NCI-H128 (cell line): ENCODE results near the gene OLFML3.
"Not testable (repeated sequence)": the region's sequence is repeated elsewhere in the genome, so short reads cannot be mapped to it uniquely, and the experiment has no call there.

Source experiments
- DNase-seq: peaks from one replicate; lab custom pipeline; 2025; ENCODE audit not compliant: unreplicated experiment; lab: John Stamatoyannopoulos, UW

Gene OLFML3

DNA sequence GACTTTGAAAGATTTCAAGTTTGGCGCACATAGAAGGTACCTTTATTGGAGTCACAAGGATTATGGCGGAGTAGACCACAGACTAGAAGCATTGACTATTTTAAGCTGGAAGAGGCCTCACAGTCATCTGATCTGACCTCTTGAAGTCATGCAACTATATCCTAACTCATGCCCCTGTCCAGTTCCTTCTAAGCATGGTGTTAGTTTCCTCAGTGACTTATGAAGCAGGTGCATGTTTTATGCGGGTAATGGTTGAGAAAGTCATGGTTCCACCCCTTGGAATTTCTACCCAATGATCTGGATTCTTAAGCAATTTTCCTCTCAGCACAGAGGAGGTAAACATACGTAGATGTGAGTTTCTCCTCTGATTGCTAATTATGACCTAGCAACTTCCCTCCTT, 11.7 kb downstream of the OLFML3 start:
- DNase-seq = no peak

DNA sequence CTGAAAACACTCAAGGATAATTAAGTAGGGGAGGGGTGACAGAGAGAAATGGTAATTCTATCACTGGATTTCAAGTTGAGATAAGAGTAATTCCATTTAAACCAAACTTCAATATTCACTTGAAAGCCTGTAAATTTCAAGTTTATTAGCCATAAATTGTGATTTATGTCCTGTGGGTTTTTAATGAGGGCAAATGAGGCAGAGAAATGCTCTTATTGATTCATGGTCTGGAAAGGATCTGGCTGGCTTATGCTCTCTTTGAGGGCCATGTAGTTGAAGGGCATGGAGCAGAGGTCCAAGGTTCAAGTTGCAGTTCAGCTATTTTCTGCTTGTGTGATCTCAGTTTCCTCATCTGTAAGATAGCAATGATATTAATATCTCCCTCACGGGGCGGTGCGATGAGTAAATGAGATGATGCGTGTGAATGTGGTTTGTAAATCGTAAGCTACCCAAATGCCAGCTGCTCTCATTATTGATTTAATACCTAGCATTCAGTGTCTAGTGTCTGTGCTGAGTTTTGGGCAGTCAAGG, 12.3 kb downstream of the OLFML3 start:
- DNase-seq = no peak

DNA sequence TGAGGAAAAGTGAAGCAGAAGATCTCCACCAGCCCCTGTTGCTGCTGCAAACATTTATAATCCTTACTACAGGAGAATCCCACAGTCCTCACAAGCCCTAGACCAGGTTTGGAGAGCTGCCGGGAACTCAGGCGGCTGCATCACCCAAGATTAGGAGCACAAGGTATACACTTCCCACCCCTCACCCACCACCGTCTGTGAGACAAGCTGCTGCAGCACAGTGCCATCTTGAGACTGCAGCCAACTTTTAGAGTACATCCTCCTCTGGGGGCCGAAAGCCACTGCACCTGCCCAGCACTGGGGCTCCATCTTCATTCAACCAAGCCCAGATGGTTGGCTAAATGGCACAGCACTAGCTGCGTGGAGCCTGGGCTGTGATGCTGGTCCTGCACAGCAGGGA, 13.8 kb downstream of the OLFML3 start:
- DNase-seq = no peak

DNA sequence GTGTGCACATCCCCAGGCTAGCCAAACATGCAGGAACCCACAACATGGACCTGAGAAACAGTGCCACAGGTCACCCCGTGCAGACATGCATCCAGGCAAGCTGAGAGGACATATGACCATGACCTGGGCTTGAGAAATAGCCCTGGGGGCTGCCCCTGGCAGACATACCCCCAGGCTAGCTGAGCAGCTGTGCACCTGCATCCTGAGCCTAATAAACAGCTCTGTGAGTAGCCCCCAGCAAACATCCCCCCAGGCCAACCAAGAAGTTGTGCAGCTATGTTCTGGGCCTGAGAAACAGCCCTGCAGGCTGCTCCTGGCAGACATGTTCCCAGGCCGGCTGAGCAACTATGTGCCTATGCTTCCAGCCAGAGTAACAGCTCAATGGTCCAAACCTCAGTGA, 14.5 kb downstream of the OLFML3 start:
- no peak for DNase-seq

DNA sequence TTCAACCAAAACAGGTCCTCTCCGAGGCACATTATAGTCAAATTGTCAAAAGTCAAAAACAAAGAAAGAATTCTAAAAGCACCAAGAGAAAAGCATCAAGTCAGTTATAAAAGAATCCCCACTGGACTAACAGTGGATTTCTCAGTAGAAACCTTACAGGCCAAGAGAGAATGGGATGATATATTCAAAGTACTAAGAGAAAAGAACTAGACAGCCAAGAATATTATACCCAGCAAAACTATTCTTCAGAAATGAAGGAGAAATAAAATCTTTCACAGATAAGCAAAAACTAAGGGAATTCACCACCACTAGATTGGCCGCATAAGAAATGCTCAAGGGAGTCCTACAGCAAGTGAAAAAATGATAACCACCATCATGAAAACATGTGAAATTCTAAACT, 16.1 kb downstream of the OLFML3 start:
- DNase-seq = no peak

DNA sequence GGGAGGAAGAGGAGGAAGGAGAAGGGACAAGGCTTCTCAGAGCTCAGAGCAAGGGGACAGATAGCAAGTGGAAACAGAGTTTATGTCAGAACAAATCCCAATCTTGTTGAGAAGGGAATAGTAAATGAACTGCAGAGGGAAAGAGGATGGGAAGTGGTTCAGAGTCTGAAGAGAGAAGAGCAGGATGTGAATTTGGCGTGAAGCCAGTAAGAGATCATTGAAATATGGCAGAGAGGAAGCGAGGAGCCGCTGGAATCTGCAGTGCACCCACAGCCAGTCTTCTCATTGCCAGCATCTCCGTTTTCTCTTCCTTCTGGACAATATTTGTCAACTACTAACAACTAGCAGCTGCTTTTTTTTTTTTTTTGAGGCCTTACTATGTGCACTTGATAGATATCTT, 19.1 kb downstream of the OLFML3 start:
- DNase-seq = no peak

DNA sequence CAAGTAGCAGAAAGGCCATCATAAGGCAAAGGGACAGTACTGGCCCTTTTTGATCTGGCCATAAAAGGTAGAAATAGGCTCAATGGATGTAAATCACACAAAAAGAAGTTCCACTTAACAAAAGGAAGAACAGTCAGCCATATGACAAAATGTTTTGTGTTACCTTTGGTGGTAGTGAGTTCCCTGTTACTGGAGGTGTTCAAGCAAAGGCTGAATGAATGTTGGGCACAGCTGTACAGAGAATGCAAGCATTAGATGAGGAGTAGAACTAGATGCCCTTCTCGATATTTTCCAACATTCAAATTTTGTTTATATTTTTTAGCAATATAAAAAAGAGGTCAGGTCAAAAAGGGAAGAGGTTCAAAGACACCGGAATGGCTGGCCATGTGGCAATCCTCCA, 20.0 kb downstream of the OLFML3 start:
- no peak for DNase-seq

DNA sequence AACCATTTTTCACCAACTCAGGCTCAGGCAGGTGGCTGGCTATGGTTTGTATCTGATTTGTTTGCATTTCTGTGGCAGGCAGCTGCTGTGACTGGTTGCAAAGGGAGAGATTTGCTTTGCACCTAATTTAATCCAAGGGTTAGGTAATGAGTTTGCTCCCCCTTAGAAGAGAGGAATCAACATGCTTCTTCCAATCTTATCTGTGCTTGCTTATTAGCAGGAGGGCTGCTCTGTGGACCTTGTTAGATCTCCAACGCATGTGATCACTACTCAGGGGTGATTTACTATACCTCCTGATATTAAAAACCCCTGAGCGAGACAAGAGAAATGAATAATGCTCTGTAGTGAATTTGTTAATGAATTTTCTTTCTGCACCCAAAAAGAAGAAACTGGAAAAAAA, 20.5 kb downstream of the OLFML3 start:
- no peak for DNase-seq

DNA sequence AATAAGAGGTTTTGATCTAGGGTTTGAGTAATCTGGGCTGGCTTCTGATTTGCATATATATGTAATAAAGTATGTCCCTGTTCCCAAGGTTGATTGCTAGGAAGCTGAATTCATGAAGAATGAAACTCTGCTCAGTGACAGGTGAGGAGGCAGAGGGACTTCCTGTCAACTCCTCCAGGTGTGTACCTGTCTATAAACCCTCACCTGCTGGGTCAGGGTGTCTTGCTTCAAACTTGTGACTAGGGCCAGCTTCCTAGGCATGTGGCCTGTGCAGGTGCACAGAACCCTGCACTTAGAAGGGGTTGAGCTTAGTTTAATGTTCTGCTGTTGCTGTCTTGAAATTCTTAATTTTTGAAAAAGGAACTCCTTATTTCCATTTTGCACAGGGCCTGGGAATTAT, 21.1 kb downstream of the OLFML3 start:
- no peak for DNase-seq

DNA sequence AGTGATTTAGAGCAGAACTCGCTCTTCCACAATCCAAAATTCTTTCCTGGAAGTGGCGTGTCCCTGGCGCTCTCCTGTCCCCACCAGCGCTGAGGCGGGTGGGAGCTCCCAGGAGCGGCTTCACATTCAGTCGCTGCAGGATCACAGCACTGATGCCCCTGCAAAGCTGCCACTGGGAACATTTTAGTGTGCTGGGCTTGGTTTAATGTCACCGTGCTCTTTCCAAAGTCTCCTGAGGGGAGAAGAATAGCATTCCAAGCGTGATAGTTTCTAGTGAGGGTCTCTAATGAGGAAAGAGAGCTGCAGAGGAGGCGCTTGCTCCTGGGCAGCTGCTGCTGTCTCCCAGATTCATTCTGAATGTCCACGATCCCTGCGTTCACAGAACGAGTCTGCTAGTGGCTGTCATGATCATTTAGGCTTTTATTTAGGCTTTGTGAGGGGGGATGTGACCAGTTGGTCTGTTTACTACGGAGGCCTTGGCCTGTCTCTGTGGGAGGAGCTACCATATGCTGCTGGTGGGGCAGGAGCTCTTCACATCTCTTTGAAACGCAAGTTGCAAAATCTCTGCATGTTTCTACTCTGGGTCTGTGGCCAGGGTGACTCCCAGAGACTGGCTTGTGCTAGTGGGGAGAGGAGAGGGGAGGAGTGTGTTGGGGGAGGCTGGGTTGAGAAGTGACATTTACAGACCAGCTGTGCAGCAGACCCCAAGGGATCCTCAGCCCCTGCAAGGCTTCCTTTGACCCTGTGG, 23.4 kb downstream of the OLFML3 start:
- DNase-seq = no peak

DNA sequence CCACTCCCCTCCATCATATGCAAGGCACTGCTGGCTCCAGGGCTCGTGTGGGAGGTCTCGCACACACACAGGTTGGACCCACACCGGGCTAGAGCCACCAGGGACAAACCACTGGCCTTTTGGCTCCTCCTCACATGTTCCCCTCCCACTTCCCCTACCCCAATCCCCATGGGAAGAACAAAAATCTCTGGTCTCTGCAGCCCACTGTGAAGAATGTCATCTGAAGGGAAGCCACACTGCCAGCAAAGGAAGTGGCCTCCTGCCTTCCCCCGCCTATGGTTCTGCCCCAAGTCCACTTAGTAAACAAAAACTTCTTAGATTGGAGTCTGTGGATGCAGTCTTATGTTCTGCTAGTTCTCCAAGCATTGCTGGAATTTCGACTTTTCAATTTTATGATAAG, 24.2 kb downstream of the OLFML3 start:
- no peak for DNase-seq

DNA sequence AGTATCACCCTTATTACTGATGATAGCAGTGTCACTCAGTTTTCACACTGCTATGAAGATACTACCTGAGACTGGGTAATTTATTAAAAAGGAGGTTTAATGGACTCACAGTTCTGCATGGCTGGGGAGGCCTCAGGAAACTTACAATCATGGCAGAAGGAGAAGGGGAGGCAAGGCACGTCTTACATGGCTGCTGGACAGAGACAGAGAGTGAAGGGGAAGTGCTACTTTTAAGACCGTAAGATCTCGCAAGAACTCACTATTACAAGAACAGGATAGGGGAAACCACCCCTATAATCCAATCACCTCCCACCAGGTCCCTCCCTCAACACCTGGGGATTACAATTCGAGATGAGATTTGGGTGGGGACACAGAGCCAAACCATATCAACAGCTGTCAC, 27.6 kb downstream of the OLFML3 start:
- DNase-seq = not testable (repeated sequence)

DNA sequence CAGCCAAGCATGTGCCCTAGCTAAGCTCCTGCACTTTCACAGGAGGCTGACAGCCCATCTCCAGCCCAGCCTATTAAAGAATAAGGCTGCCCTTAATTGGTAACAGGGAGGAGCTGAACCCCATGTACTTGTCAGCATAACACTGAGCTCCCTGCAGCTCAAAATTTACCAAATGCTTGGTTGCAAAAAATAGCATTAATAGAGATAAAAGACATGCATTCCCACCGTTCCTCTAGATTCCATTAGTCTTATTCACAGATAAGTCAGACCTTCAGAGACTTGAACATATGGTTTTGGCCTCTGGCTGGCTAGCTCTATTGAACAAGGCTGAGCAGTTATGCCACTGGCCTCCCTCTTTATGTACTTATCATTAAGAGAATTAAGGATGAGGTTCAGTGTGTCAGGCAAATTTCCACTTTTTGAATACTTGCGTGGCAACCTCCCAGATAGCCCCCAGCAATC, 29.2 kb downstream of the OLFML3 start:
- DNase-seq = no peak

DNA sequence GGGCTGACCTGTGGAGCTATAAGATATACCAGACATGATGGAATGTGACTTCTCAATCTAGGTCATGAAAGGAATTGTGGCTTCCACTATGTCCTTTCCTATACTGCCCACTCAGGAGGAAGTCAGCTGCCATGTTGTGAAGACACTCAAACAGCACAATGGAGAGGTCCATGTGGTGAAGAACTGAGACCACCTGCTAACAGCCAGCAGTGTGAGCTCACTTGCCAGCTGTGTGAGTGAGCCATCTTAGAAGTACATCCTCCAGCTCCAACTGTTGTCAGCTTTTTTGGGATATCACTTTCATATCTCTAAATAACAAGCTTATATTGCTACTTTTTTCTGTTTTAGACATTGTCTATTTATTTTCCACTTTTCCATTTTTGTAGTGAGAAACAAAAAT, 29.7 kb downstream of the OLFML3 start:
- no peak for DNase-seq

DNA sequence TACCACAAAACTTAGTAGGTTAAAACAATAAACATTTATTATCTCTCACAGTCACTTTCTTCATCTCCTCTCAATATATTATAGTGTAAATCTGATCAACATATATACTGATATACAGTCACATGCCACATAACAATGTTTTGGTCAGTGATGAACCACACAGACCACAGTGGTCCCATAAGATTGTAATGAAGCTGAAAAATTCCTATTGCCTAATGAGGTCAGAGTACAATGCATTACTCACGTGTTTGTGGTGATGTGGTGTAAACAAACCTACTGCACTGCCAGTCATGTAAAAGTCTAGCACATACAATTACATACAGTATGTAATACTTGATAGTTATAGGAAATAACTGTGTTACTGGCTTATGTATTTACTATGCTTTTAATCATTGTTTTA, 30.1 kb downstream of the OLFML3 start:
- DNase-seq = no peak

DNA sequence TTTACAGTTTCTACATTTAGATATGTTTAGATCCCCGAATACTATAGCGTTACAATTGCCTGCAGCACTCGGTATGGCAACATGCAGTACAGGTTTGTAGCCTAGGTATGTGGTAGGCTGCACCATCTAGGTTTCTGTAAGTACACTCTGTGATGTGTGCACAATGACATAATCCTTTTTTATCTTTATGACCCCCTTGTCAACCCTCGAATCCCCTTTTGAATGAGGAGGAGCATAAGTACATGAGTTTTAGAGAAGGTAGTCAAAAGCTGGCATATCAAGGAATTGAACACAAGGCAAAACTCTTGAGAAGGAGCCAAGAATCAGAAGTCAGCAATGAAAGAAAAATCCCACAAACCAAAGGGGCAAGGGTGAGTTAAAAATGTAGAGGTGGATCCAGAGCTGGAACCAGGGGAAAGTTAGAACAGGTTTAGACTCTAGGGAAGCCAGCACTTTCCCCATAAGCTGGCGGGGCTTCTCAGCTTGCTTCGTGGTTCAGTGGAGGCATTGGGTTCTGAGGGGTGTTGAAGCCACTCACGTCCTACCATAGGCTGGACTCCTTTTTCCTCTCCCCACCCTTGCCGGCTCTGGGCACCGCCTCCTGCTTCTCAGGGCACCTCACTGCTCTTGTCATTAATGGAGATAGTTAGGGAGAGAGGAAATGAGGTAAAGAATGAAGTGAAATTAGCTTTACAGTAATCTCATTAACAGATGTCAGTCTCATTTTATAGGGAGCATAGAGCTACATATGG, 31.3 kb downstream of the OLFML3 start:
- no peak for DNase-seq

DNA sequence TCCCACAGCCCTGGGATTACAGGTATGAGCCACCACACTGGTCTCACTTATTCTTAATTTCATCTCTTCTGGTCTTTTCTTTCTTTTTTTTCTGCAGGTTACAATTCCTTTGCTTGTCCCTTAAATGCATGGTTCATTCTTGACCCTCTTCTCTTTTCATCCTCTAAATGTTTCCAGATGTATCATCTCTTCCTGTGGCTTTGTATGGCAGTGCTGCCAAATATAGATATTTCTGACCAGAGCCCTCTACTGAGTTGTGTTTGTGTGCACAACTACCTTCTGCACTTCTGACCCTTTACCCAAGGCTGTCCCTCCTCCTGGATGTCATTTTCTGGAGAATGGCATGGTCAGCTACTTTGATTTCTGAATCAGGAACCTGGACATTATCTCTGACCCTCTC, 32.5 kb downstream of the OLFML3 start:
- DNase-seq = no peak

DNA sequence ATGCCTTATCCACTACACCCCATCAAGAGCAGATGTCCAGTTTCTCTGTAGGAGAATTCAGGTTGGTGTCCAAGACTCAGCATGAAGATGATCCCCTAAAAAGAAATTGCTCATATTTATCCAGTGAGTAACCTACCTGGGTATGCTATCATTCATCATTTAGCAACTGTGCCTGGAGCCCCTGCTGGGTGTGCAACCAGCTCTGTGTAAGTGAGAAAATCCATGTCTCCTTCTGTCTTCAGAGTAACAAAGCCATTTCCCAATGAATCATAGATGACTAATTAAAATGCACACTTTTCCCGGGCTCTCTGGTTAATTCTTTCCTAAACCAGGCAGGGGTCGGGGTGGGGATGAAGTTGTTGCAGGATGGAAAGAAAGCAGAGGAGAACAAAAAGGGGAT, 35.8 kb downstream of the OLFML3 start:
- no peak for DNase-seq

DNA sequence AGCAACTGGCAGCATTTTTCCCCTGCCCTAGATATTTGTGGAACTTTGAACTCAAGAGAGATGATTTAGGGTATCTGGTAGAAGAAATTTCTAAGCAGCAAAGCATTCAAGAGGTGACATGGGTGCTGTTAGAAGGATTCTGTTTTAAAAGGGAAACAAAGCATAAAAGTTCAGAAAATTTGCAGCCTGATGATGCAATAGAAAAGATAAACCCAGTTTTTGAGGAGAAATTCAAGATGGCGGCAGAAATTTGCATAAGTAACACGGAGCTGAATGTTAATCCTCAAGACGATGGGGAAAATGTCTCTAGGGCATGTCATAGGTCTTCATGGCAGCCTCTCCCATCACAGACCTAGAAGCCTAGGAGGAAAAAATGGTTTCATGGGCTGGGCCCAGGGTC, 40.5 kb downstream of the OLFML3 start:
- not testable (repeated sequence) for DNase-seq

DNA sequence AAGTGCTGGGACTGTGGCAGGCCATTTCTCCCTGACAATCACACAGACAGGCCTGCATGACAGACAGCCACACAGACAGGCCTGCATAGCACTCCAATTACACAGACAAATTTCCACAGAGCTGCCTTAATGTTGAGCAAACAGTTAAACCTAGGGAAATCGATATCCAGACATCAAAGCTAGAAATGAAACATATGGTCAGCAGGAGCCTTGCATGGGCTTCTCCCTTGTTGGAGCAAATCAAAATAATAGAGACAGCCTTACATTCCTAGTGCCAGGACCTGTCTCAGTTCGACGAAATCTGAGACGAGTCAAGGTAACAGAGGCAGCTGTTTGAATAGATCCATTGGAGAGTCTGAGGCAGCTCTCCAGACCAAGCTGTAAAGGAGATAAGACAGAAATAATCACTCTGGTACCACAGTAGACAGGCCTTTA, 42.4 kb downstream of the OLFML3 start:
- DNase-seq = no peak

DNA sequence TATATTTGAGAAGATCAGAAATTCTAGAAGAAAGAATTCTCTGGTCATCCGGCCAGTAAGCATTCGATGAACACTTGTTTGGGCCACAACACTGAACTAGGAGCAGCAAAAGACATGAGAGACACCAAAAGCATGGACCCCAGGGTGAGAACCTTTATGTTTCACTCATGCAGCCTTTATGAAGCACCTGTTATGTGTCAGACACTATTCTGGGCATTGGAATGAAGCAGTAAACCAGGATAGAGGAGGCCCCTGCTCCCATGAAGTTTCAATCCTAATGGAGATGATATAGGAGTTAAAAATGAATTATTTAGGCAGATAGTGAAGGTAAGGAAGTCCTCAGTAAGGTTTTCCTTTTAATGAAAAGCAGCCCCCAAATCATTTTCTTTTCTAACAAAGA, 43.6 kb downstream of the OLFML3 start:
- DNase-seq = no peak

DNA sequence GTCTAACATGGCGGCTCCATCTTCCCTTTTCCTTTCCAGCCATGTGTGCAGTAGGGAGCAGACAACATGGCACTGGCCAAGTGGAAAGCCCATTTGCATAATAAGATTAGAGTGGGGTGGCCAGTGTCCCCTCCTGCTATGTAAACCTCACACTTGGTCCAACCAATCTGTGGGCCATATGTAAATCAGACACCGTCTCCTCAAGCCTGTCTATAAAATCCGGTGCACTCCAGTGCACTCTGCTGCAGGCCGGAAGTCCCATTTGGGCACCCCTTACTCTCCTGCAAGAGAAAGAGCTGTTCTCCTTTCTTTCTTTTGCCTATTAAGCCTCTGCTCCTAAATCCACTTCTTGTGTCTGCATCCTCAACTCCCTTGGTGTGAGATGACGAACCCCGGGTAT, 44.1 kb downstream of the OLFML3 start:
- no peak for DNase-seq
